IPS DF 6.9 (cell line): ENCODE results near the gene RHOXF1.
"Not testable (repeated sequence)": the region's sequence is repeated elsewhere in the genome, so short reads cannot be mapped to it uniquely, and the experiment has no call there.

Experiments
- DNase-seq: peaks from one replicate; pipeline ENCODE4 v3.0.0-alpha.2; 2013; ENCODE audit warnings: low read depth, low spot score
- H3K27ac ChIP-seq: one replicate; pipeline ENCODE4 v1.5.1; 2013; ENCODE audit warnings: low read length, control low read depth
- H3K27me3 ChIP-seq: 2 replicates; pipeline ENCODE4 v1.6.1; 2013; ENCODE audit warnings: mild to moderate bottlenecking, low read length; ENCODE audit not compliant: control insufficient read depth, insufficient read depth
- H3K36me3 ChIP-seq: 2 replicates; pipeline ENCODE4 v1.6.1; 2013; ENCODE audit warnings: low read length; ENCODE audit not compliant: control insufficient read depth, insufficient read depth
- H3K4me1 ChIP-seq: 2 replicates; pipeline ENCODE4 v1.6.1; 2013; ENCODE audit warnings: low read length; ENCODE audit not compliant: control insufficient read depth, insufficient read depth
- H3K4me3 ChIP-seq: 2 replicates; pipeline ENCODE4 v1.5.1; 2013; ENCODE audit warnings: mild to moderate bottlenecking, low read length
- H3K9me3 ChIP-seq: 2 replicates; pipeline ENCODE4 v1.6.1; 2013; ENCODE audit warnings: low read length, inconsistent platforms; ENCODE audit not compliant: control insufficient read depth, insufficient read depth
- WGBS: extraction: QIAGEN DNeasy Blood & Tissue Kit; methylation state at CpG from one replicate; pipeline ENCODE4 v1.1.7; 2013; ENCODE audit warnings: mixed read lengths, missing lambda C conversion rate; ENCODE audit not compliant: insufficient read length, insufficient coverage; 5-methylcytosine and 5-hydroxymethylcytosine counted together

Gene RHOXF1, protein sequence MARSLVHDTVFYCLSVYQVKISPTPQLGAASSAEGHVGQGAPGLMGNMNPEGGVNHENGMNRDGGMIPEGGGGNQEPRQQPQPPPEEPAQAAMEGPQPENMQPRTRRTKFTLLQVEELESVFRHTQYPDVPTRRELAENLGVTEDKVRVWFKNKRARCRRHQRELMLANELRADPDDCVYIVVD

DNA sequence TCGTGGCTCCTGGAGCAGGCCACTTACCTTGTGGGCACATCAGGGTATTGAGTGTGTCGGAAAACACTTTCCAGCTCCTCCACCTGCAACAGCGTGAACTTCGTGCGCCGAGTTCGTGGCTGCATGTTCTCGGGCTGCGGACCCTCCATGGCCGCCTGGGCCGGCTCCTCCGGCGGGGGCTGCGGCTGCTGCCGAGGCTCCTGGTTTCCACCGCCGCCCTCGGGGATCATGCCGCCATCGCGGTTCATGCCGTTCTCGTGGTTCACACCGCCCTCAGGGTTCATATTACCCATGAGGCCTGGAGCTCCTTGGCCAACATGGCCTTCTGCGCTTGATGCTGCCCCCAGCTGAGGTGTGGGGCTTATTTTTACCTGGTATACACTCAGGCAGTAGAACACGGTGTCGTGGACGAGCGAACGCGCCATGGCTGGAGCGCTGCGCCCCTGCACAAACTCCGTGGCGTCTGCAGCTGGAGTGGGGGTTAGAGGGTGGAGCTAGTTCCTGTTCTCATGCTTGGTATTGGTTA lies at the start of gene RHOXF1:
Gene RHOXF1, minus strand, starts transcription at position 476 of the 526 bp plus-strand sequence. Its CDS starts 51 bp downstream, at position 425.
- no peak within 1 kb of the TSS for H3K4me3 ChIP-seq
- no peaks in the 10 kb centered on the region for H3K27me3 ChIP-seq
- no peaks in the 10 kb centered on the region for H3K9me3 ChIP-seq
- no peaks in the 10 kb centered on the region for H3K36me3 ChIP-seq
- no peak for DNase-seq
- no peaks in the 10 kb centered on the region; the same call in 1 of the 2 replicates for H3K4me1 ChIP-seq
- no peak within 1 kb of the TSS for H3K27ac ChIP-seq
- WGBS: no CpG with 5 or more reads among the region's 35 CpGs

DNA sequence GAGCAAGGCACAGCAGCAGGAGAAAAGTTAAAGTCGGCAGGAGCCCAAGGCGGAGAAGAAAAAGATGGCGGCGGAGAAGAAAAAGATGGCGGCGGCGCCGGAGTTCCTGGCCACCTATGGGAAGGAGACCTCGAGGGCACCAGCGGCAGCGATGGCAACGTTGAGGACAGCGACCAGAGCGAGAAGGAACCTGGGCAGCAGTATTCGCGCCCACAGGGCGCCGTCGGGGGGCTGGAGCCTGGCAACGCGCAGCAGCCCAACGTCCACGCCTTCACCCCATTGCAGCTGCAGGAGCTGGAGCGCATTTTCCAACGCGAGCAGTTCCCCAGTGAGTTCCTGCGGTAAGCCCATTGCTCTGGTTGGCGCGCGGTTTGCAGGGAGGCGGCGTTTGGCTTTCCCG lies 43.4 kb upstream of the RHOXF1 start:
- H3K27ac ChIP-seq, H3K36me3 ChIP-seq, H3K27me3 ChIP-seq, H3K9me3 ChIP-seq, H3K4me1 ChIP-seq, DNase-seq, H3K4me3 ChIP-seq: not testable (repeated sequence)
- no CpG with 5 or more reads among the region's 33 CpGs for WGBS

DNA sequence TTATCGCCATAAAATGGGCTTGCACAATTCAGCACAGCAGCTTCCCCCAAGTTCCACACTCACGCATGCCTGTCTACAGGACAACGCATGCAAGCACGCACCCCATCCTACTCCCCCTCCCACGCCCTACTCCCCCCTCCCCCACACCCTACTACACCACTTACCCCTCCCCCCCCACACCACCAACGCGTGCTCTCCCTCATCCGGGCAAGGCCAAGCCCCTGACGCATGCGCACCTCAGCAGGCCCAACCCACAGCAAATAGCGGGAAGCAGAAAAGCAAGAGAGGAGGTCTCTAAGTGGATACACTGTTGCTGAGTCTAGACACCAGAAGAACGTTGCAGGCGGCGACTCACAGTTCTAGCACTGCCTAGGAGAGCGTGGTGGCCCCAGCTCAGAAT lies 42.6 kb upstream of the RHOXF1 start, which contains the start of gene RHOXF2:
Gene RHOXF2, plus strand, starts transcription at position 301 of the 400 bp plus-strand sequence. CDS start 138 bp downstream, outside the sequence.
- H3K4me1 ChIP-seq, H3K27ac ChIP-seq, H3K36me3 ChIP-seq, DNase-seq, H3K27me3 ChIP-seq, H3K9me3 ChIP-seq, H3K4me3 ChIP-seq: not testable (repeated sequence)
- WGBS: no CpG with 5 or more reads among the region's 15 CpGs

DNA sequence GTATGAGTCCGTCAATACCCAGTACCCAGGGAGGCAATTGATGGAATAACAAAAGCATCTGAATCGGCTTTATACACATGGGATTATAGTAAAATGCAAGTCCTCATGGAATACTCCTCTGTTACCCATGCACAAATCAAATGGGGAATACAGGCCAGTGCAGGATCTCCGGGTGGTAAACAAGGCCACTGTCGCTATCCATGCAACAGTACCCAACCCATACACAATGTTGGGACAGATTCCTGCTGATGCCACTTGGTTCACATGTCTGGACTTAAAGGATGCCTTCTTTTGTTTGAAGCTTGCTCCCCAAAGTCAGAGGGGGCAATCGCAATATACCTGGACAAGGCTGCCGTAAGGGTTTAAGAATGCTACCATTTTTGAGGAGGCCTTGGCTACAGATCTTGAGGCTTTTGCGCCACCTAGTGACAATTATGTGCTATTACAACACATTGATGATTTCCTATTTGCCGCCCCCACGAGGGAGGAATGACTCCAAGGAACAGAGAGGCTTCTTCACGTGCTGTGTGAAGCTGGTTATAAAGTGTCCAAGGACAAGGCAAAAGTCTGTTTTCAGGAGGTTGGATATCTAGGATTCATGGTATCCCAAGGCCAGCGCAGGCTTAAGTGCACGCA lies 34.5 kb upstream of the RHOXF1 start:
- H3K9me3 ChIP-seq, H3K4me3 ChIP-seq, H3K27ac ChIP-seq, H3K36me3 ChIP-seq, DNase-seq, H3K27me3 ChIP-seq, H3K4me1 ChIP-seq: not testable (repeated sequence)
- no CpG with 5 or more reads among the region's 12 CpGs for WGBS

DNA sequence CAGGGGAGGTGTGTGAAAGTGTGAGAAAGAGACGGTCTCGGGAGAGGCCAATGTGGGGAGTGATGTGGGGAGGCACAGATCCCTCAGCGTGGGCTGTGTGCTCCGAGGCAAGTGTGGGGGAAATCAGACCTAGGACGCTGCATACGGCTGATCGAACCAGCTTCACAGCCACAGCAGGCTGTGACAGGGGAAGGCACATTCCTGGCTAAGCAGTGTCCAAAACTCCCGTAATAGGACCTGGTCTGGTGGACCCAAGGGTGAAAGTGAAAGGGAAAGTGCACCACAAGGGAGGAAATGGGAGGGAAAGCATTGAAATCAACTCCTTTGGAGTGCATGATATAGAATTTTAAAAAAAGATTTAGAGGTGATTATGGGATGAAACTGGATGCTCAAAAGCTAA lies 31.8 kb upstream of the RHOXF1 start:
- Histone ChIP-seq H3K27ac (no peak overlapping the region), H3K4me3 (no peak overlapping the region), H3K4me1 (no peaks in the 10 kb centered on the region), H3K9me3 (peaks cover 3% of the 10 kb centered on the region; the same call in 1 of the 2 replicates), H3K27me3 (no peaks in the 10 kb centered on the region), H3K36me3 (no peaks in the 10 kb centered on the region; the same call in 1 of the 2 replicates)
- DNase-seq: no peak
- WGBS: no CpG with 5 or more reads among the region's 8 CpGs

DNA sequence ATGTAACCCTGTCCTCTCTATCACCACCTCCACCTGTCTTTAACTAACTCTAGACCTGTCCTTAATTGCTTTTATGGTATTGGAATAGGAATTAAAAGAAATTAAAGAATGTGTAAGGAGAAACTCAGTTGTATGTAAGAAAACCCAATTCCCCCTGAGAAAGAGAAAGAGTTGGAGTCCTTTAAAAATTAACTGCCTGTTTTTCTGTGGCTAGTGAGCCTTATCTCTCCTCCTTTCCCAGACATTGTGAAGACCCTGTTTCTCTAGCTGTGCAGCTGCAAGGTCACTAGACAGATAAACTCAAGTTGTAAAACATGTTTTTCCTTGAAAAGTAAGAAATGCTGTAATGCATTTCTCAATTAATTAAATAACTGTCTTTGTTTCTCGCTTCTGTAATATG lies 30.6 kb upstream of the RHOXF1 start:
- H3K27me3 ChIP-seq, H3K36me3 ChIP-seq, H3K9me3 ChIP-seq, DNase-seq, H3K4me3 ChIP-seq, H3K4me1 ChIP-seq, H3K27ac ChIP-seq: not testable (repeated sequence)
- no CpG with 5 or more reads among the region's 1 CpG for WGBS

DNA sequence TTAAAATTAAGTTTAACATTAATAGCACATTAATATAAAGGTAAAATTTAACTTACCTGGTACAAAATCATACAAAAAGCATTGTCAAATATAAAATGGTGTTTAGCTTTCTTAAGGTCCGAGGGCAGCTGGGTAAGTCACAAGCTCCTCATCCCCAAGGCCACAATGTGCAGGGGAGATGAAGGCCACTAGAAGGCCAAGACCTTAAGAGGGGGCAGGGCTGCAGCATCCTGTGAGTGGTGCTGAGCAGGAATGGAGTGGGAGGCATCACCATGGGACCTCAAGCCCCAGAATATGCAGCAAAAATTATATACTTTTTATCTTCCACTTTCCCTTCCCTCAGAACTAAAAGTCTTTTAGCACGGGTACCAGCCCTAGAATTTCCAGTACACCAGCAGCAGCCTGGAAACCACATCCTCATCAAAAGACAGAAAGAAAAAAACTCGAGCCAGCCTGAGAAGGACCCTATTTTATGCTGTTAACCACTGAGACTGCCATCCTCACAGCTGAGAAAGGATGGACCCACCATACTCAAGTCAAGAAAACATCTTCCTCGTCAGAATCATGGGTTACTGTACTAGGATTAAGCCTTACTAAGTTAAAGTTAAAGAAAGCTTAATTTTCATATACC lies 29.7 kb upstream of the RHOXF1 start:
- Histone ChIP-seq H3K27ac (no peak overlapping the region), H3K36me3 (no peaks in the 10 kb centered on the region; the same call in 1 of the 2 replicates), H3K9me3 (peaks cover 3% of the 10 kb centered on the region; the same call in 1 of the 2 replicates), H3K4me1 (no peaks in the 10 kb centered on the region), H3K27me3 (no peaks in the 10 kb centered on the region), H3K4me3 (no peak overlapping the region)
- WGBS: no CpG with 5 or more reads among the region's 4 CpGs
- no peak for DNase-seq

DNA sequence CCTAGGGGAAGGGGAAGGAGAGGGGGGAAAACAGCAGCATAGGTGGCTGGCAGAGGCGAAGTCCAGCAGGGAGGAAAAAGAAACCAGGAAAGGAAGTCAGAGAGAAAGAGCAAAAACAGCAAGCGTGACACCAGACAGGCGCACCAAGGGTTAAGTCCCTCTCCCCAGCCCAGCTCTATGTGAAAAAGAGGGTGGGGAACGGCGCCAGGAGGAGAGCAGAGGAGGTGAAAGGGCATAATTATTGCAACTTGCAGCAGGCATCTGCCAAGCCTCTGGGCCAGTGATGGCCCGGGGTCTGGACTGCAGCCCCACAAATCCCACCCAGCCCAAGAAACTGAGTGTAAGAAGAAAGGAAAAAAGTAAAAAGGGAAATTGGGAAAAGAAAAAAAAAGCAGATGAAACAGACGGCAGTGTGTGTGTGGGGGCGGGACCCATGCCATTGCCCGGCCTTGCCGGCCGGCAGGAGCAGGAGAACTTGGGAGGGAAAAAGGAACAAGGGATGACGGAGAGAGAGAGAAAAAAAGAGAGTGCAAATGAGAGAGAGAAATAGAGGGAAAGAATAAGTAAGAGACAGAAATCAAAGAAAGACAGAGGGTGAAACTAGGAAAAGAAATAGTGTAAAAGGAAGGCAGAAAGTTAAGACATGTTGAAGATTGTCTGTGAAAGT lies 28.6 kb upstream of the RHOXF1 start:
- no peaks in the 10 kb centered on the region; the same call in 1 of the 2 replicates for H3K36me3 ChIP-seq
- no CpG with 5 or more reads among the region's 12 CpGs for WGBS
- peaks cover 3% of the 10 kb centered on the region; the same call in 1 of the 2 replicates for H3K9me3 ChIP-seq
- H3K27ac ChIP-seq: no peak overlapping the region
- H3K4me3 ChIP-seq: no peak overlapping the region
- no peaks in the 10 kb centered on the region for H3K27me3 ChIP-seq
- no peak for DNase-seq
- H3K4me1 ChIP-seq: no peaks in the 10 kb centered on the region

DNA sequence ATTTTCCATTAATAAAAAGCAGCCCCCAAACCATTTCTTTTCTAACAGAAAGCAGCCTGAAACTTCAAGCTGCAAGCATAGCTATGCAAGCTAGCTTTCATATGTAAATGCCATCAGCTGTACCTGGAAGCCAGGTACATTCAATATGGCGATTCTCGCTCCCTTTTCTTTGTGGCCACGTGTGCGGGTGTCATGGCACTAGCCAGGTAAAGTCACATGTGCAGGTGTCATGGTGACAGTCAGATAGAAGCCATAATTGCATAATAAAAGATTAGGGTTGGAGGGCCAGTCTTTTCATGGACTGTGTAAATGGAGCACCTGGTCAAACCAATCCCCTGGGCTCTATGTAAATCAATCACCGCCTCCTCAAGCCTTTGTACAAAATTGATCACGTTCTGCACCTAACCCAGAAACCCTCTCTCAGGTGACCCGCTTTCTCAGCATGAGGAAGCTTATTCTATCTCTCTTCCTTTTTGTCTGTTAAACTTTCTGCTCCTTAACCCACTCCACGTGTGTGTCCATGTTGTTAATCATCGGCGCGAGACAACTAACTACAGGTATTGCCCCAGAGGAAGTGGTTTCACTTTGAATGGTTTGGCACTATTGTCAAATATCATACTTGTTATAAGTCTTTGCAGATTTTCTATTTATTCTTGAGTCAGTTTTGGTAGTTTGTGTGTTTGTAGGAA lies 24.7 kb upstream of the RHOXF1 start:
- Histone ChIP-seq H3K27me3 (no peaks in the 10 kb centered on the region), H3K27ac (no peak overlapping the region), H3K36me3 (no peaks in the 10 kb centered on the region), H3K9me3 (no peaks in the 10 kb centered on the region), H3K4me1 (no peaks in the 10 kb centered on the region), H3K4me3 (no peak overlapping the region)
- no CpG with 5 or more reads among the region's 11 CpGs for WGBS
- no peak for DNase-seq

DNA sequence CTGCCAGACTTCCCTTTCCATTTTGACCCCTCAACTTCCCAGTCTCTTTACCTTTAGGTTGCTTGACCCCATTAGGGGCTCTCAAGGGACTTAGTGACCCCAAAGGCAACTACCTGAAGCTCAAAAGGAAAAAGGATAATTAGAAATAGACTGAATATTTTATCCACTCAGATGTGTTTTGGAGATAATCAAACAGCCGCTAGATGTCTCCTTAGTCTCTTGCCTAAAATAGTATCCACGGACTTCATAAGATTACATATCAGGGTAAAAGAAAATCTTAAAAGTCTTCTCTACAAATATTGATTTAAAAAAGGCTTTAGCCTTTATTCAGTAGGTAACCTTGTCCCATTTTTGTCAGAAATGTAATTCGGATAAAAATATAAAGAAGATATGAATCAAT lies 21.7 kb upstream of the RHOXF1 start:
- Histone ChIP-seq H3K27ac (no peak overlapping the region), H3K4me1 (no peaks in the 10 kb centered on the region), H3K4me3 (no peak overlapping the region), H3K9me3 (no peaks in the 10 kb centered on the region), H3K36me3 (no peaks in the 10 kb centered on the region), H3K27me3 (no peaks in the 10 kb centered on the region)
- WGBS: 100% methylated on average over 1 of the region's 3 CpGs
- no peak for DNase-seq
